Neural progenitor cell (in vitro differentiated cells): ENCODE results near the gene HTT-AS.

ENCODE experiments used
- CTCF ChIP-seq: fragments of 200-600 bp; sonication (generic); IDR thresholded peaks from 2 replicates; pipeline ENCODE4 v1.5.1; 2017; ENCODE audit warnings: antibody characterized with exemption, mild to moderate bottlenecking
- EZH2 ChIP-seq: fragments of 200-600 bp; sonication (generic); IDR thresholded peaks from 2 replicates; pipeline ENCODE4 v1.6.1; 2017; ENCODE audit warnings: antibody characterized with exemption, mild to moderate bottlenecking, moderate library complexity
- EZH2phosphoT487 ChIP-seq: fragments of 200-600 bp; sonication (generic); IDR thresholded peaks from 2 replicates; pipeline ENCODE4 v1.6.1; 2017; ENCODE audit warnings: antibody characterized with exemption

GRCh38 chr4:3085948-3086670 is 11.8 kb upstream of the HTT-AS start:
- TF ChIP-seq CTCF (no peak), EZH2 (no peak), EZH2phosphoT487 (no peak)
